Mesenteric fat pad (tissue), 1 donor: ENCODE data around the gene CACNB2. TPM values are rescaled to one million over a fixed set of nuclear protein-coding genes. Genes with fewer than 3 reads are reported as not detected.

ENCODE experiments used
- DNase-seq: peaks from one replicate; pipeline ENCODE4 v3.0.0-alpha.2; 2020; ENCODE audit warnings: low spot score
- total RNA-seq: library from RNA; stranded (reverse); fragmentation: NEBNext Ultra II Directional; extraction: Animal tissue kit (Norgen Biotek cat#: 25700); gene quantifications from one replicate; pipeline ENCODE4 v1.2.1, GENCODE V29; 2021
- donor health status: DM: yes; HTN: yes; CAD: no.

Gene CACNB2
- total RNA-seq, 1 donor from 2014 or later, result 0.19 TPM

- DNase-seq, result no peak
These were observed 361.0 kb downstream of the CACNB2 start for GRCh38 chr10:18501198-18501597.

GRCh38 chr10:18501629-18502028 is 361.4 kb downstream of the CACNB2 start:
- DNase-seq, result no peak

DNA sequence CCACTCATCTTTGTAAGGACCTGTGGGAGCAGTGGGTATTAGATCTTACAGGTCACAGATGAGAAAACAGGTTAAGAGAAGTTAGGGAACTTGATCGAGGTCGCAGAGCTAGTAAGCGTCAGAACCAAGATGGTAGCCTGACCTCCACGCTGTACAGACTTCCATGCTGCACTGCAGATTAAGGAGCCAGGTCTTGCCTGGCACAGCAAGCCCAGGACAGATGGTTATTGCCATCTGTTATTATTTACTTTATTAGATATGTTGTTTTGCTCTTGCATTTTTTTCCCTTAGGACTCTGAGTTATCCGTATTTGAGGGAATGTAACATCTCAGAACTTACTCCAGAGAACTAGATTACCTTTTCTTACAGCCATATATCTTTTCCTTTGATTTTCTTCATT is 363.9 kb downstream of the CACNB2 start:
- DNase-seq, result no peak

- DNase-seq, result no peak
These were observed 365.4 kb downstream of the CACNB2 start for GRCh38 chr10:18505456-18506118.

- DNase-seq, result no peak
These were observed 368.4 kb downstream of the CACNB2 start for GRCh38 chr10:18508587-18508986.

GRCh38 chr10:18514537-18514936 is 374.3 kb downstream of the CACNB2 start:
- no peak for DNase-seq

DNA sequence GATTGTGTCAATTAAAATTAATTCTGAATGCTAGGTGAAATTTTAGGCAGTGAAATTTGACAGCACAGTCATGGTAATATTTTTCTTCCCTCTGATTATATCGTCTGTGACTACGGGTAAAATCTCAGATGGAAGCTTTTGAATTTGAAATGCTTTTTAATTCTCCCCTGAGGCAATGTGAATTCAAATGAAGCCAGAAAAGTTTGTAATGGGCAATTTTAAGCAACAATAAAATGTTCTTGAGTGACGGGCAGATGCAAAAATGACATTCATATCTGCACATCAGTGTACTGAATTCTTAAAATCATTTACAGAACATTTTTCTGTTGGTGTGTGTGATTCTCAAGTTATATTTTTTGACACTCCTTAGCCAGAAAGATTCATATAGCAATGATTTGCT is 376.6 kb downstream of the CACNB2 start:
- DNase-seq, result no peak

GRCh38 chr10:18523025-18523424 is 382.8 kb downstream of the CACNB2 start:
- DNase-seq, result no peak

DNA sequence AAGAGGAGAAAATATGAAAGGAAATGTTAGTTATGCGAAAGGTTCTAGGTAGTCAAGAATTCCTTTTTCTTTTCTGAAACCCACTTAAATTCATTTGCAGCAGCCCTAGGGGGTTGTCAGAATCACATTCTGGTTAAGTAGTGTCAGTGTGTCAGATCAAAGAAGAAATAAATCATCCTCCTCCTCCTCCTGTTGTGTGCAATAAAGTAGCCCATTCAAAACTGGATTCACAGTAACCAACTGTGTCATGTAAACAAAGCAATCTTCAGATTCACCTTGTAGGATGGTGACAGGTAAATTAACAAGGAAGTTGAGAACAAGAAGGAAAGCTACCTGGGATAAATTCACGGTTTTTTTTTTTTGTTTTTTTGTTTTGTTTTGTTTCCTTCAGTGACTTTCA is 383.6 kb downstream of the CACNB2 start:
- no peak for DNase-seq

- DNase-seq, result no peak
These were observed 387.5 kb downstream of the CACNB2 start for GRCh38 chr10:18527687-18528086.

DNA sequence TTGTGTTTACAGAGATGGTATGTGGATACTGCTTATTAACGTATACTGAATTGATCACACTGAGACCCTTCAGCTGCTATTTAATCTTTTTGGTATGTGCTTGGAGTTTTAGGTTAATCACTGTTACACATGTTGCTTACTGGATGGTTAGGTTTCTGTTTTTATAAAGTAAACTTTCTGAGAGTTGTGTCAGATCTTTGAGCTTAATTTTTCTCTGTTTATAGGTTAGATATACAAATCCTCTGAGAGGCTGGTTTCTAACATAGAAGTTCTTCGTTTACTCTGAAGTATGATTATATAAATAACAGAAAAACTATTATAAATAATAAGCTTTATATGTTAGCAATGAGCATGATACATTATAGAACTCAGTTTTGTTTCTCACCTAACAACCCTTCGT is 388.1 kb downstream of the CACNB2 start:
- no peak for DNase-seq

DNA sequence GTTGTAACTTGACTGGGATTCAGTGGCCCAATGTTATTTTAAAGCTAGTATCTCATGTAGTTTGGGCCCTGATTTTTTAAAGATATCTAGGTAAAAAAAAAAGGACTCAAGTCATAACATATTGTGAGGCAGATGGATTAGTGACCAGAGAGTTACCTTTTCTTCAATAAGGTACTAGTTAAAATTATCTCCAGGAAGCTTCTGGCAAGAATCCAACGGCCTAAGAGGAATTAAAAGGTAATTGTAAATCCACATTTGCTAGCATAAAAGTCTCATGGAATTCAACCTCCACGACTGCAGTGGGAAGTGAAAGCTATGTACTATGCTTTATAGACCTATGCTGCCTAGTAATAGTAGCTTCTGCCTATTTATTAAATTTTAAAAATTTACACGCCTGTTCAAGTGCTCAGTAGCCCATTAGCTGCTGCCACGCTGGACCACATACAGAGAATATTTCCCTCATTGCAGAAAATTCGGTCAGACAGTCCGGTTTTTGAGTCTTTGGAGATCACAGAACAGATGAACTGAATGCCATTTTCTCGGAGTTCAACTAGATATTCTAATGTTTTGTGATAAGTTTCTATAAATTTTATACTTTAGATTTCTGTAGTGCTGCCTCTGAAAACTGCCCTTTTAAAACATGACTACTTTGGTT is 392.8 kb downstream of the CACNB2 start:
- DNase-seq, result no peak

GRCh38 chr10:18533896-18534295 is 393.7 kb downstream of the CACNB2 start:
- DNase-seq, result no peak

DNA sequence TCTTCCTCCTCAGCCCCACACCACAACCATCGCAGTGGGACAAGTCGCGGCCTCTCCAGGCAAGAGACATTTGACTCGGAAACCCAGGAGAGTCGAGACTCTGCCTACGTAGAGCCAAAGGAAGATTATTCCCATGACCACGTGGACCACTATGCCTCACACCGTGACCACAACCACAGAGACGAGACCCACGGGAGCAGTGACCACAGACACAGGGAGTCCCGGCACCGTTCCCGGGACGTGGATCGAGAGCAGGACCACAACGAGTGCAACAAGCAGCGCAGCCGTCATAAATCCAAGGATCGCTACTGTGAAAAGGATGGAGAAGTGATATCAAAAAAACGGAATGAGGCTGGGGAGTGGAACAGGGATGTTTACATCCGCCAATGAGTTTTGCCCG is 399.1 kb downstream of the CACNB2 start:
- DNase-seq, result no peak

GRCh38 chr10:18540195-18540594 is 400.0 kb downstream of the CACNB2 start:
- DNase-seq, result no peak

DNA sequence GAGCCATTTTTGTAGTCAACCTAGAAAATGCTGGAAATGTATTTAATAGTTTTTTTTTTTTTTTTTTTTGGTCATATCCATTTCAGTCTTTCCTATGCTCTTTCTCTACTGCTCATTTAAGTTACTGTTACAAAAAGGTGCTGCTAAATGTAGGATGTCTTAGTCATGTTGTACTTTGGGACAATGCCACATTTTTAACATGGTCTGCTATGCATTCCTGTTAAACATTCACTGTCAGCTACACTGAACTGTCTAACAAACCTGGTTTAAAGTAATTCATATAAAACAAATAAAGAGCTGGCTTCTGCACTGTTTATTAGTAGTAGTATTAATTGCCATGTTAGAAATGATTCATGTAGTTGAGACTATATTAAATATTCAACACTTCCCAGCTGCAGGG is 402.6 kb downstream of the CACNB2 start:
- no peak for DNase-seq

GRCh38 chr10:18545621-18546305 is 405.5 kb downstream of the CACNB2 start:
- DNase-seq, result no peak

- DNase-seq, result no peak
These were observed 408.9 kb downstream of the CACNB2 start for GRCh38 chr10:18549105-18549504.

GRCh38 chr10:18551473-18551872 is 411.2 kb downstream of the CACNB2 start:
- no peak for DNase-seq

DNA sequence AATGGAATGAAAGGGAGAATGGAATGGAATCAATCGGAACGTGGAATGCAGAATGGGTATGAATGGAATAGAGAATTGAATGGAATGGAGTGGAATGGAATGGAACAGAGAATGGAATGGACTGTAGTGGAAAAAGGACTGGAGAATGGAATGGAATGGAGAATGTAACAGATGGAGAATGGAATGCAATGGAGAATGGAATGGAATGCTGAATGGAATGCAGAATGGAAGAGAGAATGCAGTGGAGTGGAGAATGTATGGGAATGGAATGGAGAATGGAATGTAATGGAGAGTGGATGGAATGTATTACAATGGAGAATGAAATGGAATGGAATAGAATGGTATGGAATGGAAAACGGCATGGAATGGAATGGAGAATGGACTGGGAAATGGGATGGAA is 414.3 kb downstream of the CACNB2 start:
- DNase-seq, result no peak

GRCh38 chr10:18556522-18557147 is 416.4 kb downstream of the CACNB2 start:
- DNase-seq, result no peak

- no peak for DNase-seq
These were observed 417.7 kb downstream of the CACNB2 start for GRCh38 chr10:18557960-18558359.
